ENCODE measurements around the gene PGAP2. TPM values are rescaled to one million over a fixed set of nuclear protein-coding genes. Genes with fewer than 3 reads are reported as not detected.

The PGAP2 gene
- total and polyA plus RNA-seq, 2 donors (not counting 3 experiments of a cell fraction or from before 2014, with no cell fraction given) = 18.3 to 34.1 TPM

DNA sequence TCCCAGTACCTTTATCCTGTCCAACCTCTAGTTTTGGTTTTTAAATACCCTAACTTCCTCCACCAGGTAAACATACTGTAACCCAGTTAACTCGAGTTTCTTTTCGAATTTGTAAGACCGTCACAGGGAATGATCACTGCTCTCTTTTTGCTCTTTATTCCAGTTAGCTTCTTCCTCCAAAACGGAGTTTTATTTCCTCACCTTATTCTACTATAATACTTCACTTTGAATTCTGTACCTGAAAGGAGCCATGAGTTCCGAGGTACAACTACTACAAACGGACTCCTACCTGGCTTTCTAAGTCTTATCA, 12.4 kb upstream of the PGAP2 start:
- no peaks in the 10 kb centered on the region for H3K36me3 ChIP-seq (ENCODE audit: control insufficient read depth in 2 of 2, extremely low read depth in 1 of 2, insufficient read depth in 2 of 2, low read length in 2 of 2)
- TF ChIP-seq, protein P1, sequence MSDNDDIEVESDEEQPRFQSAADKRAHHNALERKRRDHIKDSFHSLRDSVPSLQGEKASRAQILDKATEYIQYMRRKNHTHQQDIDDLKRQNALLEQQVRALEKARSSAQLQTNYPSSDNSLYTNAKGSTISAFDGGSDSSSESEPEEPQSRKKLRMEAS (IDR thresholded peaks at IDR 0.05; ENCODE audit: insufficient read depth, insufficient read length) = no peak
- TF ChIP-seq GATA2 (IDR thresholded peaks at IDR 0.05; ENCODE audit: insufficient read depth, insufficient read length, low read depth, low read length) (no peak), EZH2 (IDR thresholded peaks at IDR 0.05; ENCODE audit: borderline replicate concordance, low read depth, low read length, severe bottlenecking) (no peak), JUN (IDR thresholded peaks at IDR 0.05; ENCODE audit: borderline replicate concordance, insufficient read depth, insufficient read length, low read depth) (no peak), POLR2AphosphoS5 (IDR thresholded peaks at IDR 0.05; ENCODE audit: insufficient read depth, low read depth, low read length) (no peak), POLR2A (IDR thresholded peaks at IDR 0.05; ENCODE audit: low read depth, low read length) (no peak), FOS (IDR thresholded peaks at IDR 0.05; ENCODE audit: borderline replicate concordance, insufficient read depth, low read length) (no peak), MYC (IDR thresholded peaks at IDR 0.05; ENCODE audit: low read depth, low read length) (no peak)
- TF ChIP-seq, protein P2, sequence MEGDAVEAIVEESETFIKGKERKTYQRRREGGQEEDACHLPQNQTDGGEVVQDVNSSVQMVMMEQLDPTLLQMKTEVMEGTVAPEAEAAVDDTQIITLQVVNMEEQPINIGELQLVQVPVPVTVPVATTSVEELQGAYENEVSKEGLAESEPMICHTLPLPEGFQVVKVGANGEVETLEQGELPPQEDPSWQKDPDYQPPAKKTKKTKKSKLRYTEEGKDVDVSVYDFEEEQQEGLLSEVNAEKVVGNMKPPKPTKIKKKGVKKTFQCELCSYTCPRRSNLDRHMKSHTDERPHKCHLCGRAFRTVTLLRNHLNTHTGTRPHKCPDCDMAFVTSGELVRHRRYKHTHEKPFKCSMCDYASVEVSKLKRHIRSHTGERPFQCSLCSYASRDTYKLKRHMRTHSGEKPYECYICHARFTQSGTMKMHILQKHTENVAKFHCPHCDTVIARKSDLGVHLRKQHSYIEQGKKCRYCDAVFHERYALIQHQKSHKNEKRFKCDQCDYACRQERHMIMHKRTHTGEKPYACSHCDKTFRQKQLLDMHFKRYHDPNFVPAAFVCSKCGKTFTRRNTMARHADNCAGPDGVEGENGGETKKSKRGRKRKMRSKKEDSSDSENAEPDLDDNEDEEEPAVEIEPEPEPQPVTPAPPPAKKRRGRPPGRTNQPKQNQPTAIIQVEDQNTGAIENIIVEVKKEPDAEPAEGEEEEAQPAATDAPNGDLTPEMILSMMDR (IDR thresholded peaks at IDR 0.05; ENCODE audit: extremely low read depth in 1 of 2, insufficient read depth in 1 of 2, low read depth in 1 of 2, low read length in 2 of 2) = no peak
- H3K27ac ChIP-seq (ENCODE audit: insufficient read depth, low read depth, low read length) = peak overlapping the region; percentile 3
- no peak for FAIRE-seq
- H3K27me3 ChIP-seq (ENCODE audit: control insufficient read depth in 2 of 2, insufficient read depth in 2 of 2, low read length in 2 of 2) = no peaks in the 10 kb centered on the region
- dilution Hi-C loops (cut with MboI; ENCODE audit: extremely low pct_ligation_motif_present, low sequenced_read_pairs) = no loop called here
- no TSS peak for BruUV-seq (replicated peaks)
- ChIA-PET CTCF (interaction anchor here (2.0 kb wide), 1 partner anchor 12 kb away, joined by 13 read pairs; the partner anchor contains the start of gene PGAP2), POLR2A (no interaction called here)
- H2AFZ ChIP-seq (ENCODE audit: low read depth, low read length) = no peak overlapping the region
- H3K4me1 ChIP-seq (ENCODE audit: control insufficient read depth, extremely low read depth, insufficient read depth, low read length) = peaks cover 15% of the 10 kb centered on the region
- peak overlapping the region; percentile 84 for H3K9ac ChIP-seq (replicated peaks; ENCODE audit: extremely low read depth, insufficient read depth, low read length)
- intact Hi-C loops (cut with micrococcal nuclease) = no loop called here
- H4K20me1 ChIP-seq (replicated peaks; ENCODE audit: control insufficient read depth, extremely low read depth, insufficient read depth, low read length) = peaks cover 4% of the 10 kb centered on the region
- H3K9me1 ChIP-seq (replicated peaks; ENCODE audit: control insufficient read depth, extremely low read depth, insufficient read depth, low read length) = no peaks in the 10 kb centered on the region
- H3K9me3 ChIP-seq (replicated peaks; ENCODE audit: control insufficient read depth, insufficient read depth, low read length) = no peaks in the 10 kb centered on the region
- DNase-seq (ENCODE audit: low read depth, low spot score) = no peak
- H3K4me2 ChIP-seq (ENCODE audit: insufficient read depth, low read length) = peak overlapping the region; percentile 99
- H3K79me2 ChIP-seq (ENCODE audit: control insufficient read depth, insufficient read depth, low read length) = peaks cover 62% of the 10 kb centered on the region
- peak overlapping the region; percentile 72 to 99 (median 90) for H3K4me3 ChIP-seq (replicated peaks in 1 of 3; ENCODE audit: insufficient read depth in 1 of 3, low read depth in 1 of 3, low read length in 3 of 3)

All from endothelial cell of umbilical vein (primary cell).